ENCODE results near the gene ACAP3. TPM values are rescaled to one million over a fixed set of nuclear protein-coding genes. Genes with fewer than 3 reads are reported as not detected.

Gene ACAP3
- total RNA-seq, 1 experiment from 2014 or later: 28.1 TPM

GRCh38 chr1:1305300-1306069 lies 2.2 kb downstream of the ACAP3 start:
- Histone ChIP-seq H3K27me3 (ENCODE audit: low read length) (no peaks in the 10 kb centered on the region), H3K79me2 (ENCODE audit: low read length) (peaks cover 46% of the 10 kb centered on the region), H4K20me1 (ENCODE audit: insufficient read depth, low read depth, low read length) (peaks cover 8% of the 10 kb centered on the region; the same call in 1 of the 2 replicates), H3K9me2 (replicated peaks; ENCODE audit: insufficient read depth, low read length) (no peaks in the 10 kb centered on the region), H3K4me1 (ENCODE audit: low read length) (peaks cover 42% of the 10 kb centered on the region), H3K4me2 (ENCODE audit: low read depth, low read length, poor library complexity, severe bottlenecking) (peak overlapping the region; percentile 94), H3K4me3 (ENCODE audit: low read length) (peak overlapping the region; percentile 85), H3K27ac (ENCODE audit: low read length) (peak overlapping the region; percentile 97), H3K36me3 (ENCODE audit: insufficient read depth, low read length) (no peaks in the 10 kb centered on the region), H2AFZ (ENCODE audit: low read length) (no peak overlapping the region), H3K9ac (ENCODE audit: low read length) (peak overlapping the region; percentile 97), H3K9me3 (ENCODE audit: low read length) (no peaks in the 10 kb centered on the region)
- peak; percentile 95 for DNase-seq

GRCh38 chr1:1304331-1305299 lies 3.1 kb downstream of the ACAP3 start:
- H3K9me3 ChIP-seq (ENCODE audit: low read length): no peaks in the 10 kb centered on the region
- no peaks in the 10 kb centered on the region for H3K36me3 ChIP-seq (ENCODE audit: insufficient read depth, low read length)
- peak overlapping the region; percentile 97 for H3K9ac ChIP-seq (ENCODE audit: low read length)
- DNase-seq: peak; percentile 61
- H2AFZ ChIP-seq (ENCODE audit: low read length): no peak overlapping the region
- no peaks in the 10 kb centered on the region for H3K27me3 ChIP-seq (ENCODE audit: low read length)
- H4K20me1 ChIP-seq (ENCODE audit: insufficient read depth, low read depth, low read length): peaks cover 12% of the 10 kb centered on the region; the same call in 1 of the 2 replicates
- H3K4me2 ChIP-seq (ENCODE audit: low read depth, low read length, poor library complexity, severe bottlenecking): peak overlapping the region; percentile 94
- H3K4me1 ChIP-seq (ENCODE audit: low read length): peaks cover 33% of the 10 kb centered on the region
- peak overlapping the region; percentile 97 for H3K27ac ChIP-seq (ENCODE audit: low read length)
- peaks cover 40% of the 10 kb centered on the region for H3K79me2 ChIP-seq (ENCODE audit: low read length)
- H3K9me2 ChIP-seq (replicated peaks; ENCODE audit: insufficient read depth, low read length): no peaks in the 10 kb centered on the region
- peak overlapping the region; percentile 85 for H3K4me3 ChIP-seq (ENCODE audit: low read length)

- peaks cover 30% of the 10 kb centered on the region for H3K4me1 ChIP-seq (ENCODE audit: low read length)
- peak overlapping the region; percentile 97; the same call in 1 of the 2 replicates for H3K9ac ChIP-seq (ENCODE audit: low read length)
- no peaks in the 10 kb centered on the region for H3K9me2 ChIP-seq (replicated peaks; ENCODE audit: insufficient read depth, low read length)
These were observed 4.0 kb downstream of the ACAP3 start for GRCh38 chr1:1303736-1304135.

DNA sequence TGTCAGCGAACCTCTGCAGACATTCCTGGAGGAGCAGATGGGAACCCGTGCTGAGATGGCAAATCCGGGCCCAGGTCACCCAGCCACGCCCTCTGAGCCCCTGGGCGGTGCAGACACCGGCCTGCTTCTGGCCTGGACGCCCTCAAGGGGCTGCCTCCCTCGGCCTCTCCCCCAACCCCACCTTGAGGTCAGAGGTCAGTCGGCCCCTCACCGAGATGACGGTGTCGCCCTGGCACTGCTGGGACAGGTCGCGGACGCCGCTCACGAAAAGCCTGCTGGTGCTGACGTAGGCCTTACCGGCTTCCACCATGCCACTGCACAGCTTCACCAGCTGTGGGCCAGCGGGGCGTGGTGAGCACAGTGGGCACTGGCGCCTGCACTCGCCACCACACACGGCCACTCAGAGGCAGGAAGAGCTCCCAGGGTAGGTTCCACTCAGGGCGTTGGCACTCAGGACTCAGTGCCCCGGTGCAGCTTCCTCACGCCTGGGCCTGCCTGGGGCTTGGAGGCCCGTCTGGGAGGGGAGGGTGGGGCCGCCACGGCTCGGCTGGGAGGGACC lies 4.7 kb downstream of the ACAP3 start:
- no peak overlapping the region for H3K4me3 ChIP-seq (ENCODE audit: low read length)
- no peaks in the 10 kb centered on the region for H3K9me3 ChIP-seq (ENCODE audit: low read length)
- peaks cover 35% of the 10 kb centered on the region for H3K79me2 ChIP-seq (ENCODE audit: low read length)
- H3K9me2 ChIP-seq (replicated peaks; ENCODE audit: insufficient read depth, low read length): no peaks in the 10 kb centered on the region
- no peak overlapping the region for H2AFZ ChIP-seq (ENCODE audit: low read length)
- H3K4me2 ChIP-seq (ENCODE audit: low read depth, low read length, poor library complexity, severe bottlenecking): no peak overlapping the region
- peaks cover 30% of the 10 kb centered on the region for H3K4me1 ChIP-seq (ENCODE audit: low read length)
- no peak for DNase-seq
- H3K9ac ChIP-seq (ENCODE audit: low read length): no peak overlapping the region
- no peaks in the 10 kb centered on the region for H3K36me3 ChIP-seq (ENCODE audit: insufficient read depth, low read length)
- H3K27me3 ChIP-seq (ENCODE audit: low read length): no peaks in the 10 kb centered on the region
- peaks cover 13% of the 10 kb centered on the region; the same call in 1 of the 2 replicates for H4K20me1 ChIP-seq (ENCODE audit: insufficient read depth, low read depth, low read length)
- no peak overlapping the region for H3K27ac ChIP-seq (ENCODE audit: low read length)

More at GRCh38 chr1:1303736-1304135, 4.0 kb downstream of the ACAP3 start:
- H3K79me2 ChIP-seq (ENCODE audit: low read length): peaks cover 35% of the 10 kb centered on the region
- no peaks in the 10 kb centered on the region for H3K27me3 ChIP-seq (ENCODE audit: low read length)
- no peaks in the 10 kb centered on the region for H3K36me3 ChIP-seq (ENCODE audit: insufficient read depth, low read length)
- no peaks in the 10 kb centered on the region for H3K9me3 ChIP-seq (ENCODE audit: low read length)
- no peak overlapping the region for H3K4me2 ChIP-seq (ENCODE audit: low read depth, low read length, poor library complexity, severe bottlenecking)
- no peak for DNase-seq
- no peak overlapping the region for H3K27ac ChIP-seq (ENCODE audit: low read length)
- H4K20me1 ChIP-seq (ENCODE audit: insufficient read depth, low read depth, low read length): peaks cover 13% of the 10 kb centered on the region; the same call in 1 of the 2 replicates
- H3K4me3 ChIP-seq (ENCODE audit: low read length): no peak overlapping the region
- no peak overlapping the region for H2AFZ ChIP-seq (ENCODE audit: low read length)

GRCh38 chr1:1302006-1302430 lies 5.7 kb downstream of the ACAP3 start:
- Histone ChIP-seq H3K4me1 (ENCODE audit: low read length) (peaks cover 30% of the 10 kb centered on the region), H4K20me1 (ENCODE audit: insufficient read depth, low read depth, low read length) (peaks cover 13% of the 10 kb centered on the region; the same call in 1 of the 2 replicates), H3K9ac (ENCODE audit: low read length) (no peak overlapping the region), H3K79me2 (ENCODE audit: low read length) (peaks cover 31% of the 10 kb centered on the region), H3K9me2 (replicated peaks; ENCODE audit: insufficient read depth, low read length) (no peaks in the 10 kb centered on the region), H3K27ac (ENCODE audit: low read length) (no peak overlapping the region), H3K27me3 (ENCODE audit: low read length) (no peaks in the 10 kb centered on the region), H3K36me3 (ENCODE audit: insufficient read depth, low read length) (no peaks in the 10 kb centered on the region), H3K9me3 (ENCODE audit: low read length) (no peaks in the 10 kb centered on the region), H3K4me2 (ENCODE audit: low read depth, low read length, poor library complexity, severe bottlenecking) (no peak overlapping the region), H2AFZ (ENCODE audit: low read length) (no peak overlapping the region), H3K4me3 (ENCODE audit: low read length) (no peak overlapping the region)
- peak; percentile 61 for DNase-seq

DNA sequence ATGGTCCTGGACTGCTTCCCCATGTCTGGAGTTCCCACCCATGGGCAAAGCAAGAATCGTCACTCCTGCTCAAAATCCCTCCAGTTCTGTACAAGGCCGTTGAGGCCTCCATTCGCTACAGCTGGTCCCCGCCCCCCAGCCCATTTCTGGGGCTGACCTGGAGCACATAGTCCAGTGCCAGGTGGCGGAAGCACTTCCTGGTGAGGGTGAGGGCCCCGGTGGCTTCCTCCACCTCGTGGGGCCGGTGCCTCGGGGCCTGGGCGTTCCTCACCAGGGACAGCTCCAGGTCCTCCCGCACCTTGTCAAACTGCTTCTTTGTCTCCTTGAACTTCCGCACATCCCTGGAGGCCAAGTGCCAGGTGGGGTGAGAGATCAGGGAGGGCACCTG lies 7.4 kb downstream of the ACAP3 start:
- Histone ChIP-seq H4K20me1 (ENCODE audit: insufficient read depth, low read depth, low read length) (peaks cover 13% of the 10 kb centered on the region; the same call in 1 of the 2 replicates), H3K36me3 (ENCODE audit: insufficient read depth, low read length) (no peaks in the 10 kb centered on the region), H3K79me2 (ENCODE audit: low read length) (peaks cover 22% of the 10 kb centered on the region), H3K9me2 (replicated peaks; ENCODE audit: insufficient read depth, low read length) (no peaks in the 10 kb centered on the region), H3K4me2 (ENCODE audit: low read depth, low read length, poor library complexity, severe bottlenecking) (no peak overlapping the region), H3K4me1 (ENCODE audit: low read length) (peaks cover 16% of the 10 kb centered on the region), H3K4me3 (ENCODE audit: low read length) (no peak overlapping the region), H3K9ac (ENCODE audit: low read length) (no peak overlapping the region), H3K27ac (ENCODE audit: low read length) (no peak overlapping the region), H3K27me3 (ENCODE audit: low read length) (no peaks in the 10 kb centered on the region), H2AFZ (ENCODE audit: low read length) (no peak overlapping the region), H3K9me3 (ENCODE audit: low read length) (no peaks in the 10 kb centered on the region)
- DNase-seq: no peak

- Histone ChIP-seq H3K79me2 (ENCODE audit: low read length) (peaks cover 18% of the 10 kb centered on the region), H3K27me3 (ENCODE audit: low read length) (no peaks in the 10 kb centered on the region), H2AFZ (ENCODE audit: low read length) (no peak overlapping the region), H4K20me1 (ENCODE audit: insufficient read depth, low read depth, low read length) (peaks cover 13% of the 10 kb centered on the region; the same call in 1 of the 2 replicates), H3K27ac (ENCODE audit: low read length) (no peak overlapping the region), H3K9me3 (ENCODE audit: low read length) (no peaks in the 10 kb centered on the region), H3K4me1 (ENCODE audit: low read length) (peaks cover 10% of the 10 kb centered on the region), H3K9me2 (replicated peaks; ENCODE audit: insufficient read depth, low read length) (no peaks in the 10 kb centered on the region), H3K9ac (ENCODE audit: low read length) (no peak overlapping the region), H3K36me3 (ENCODE audit: insufficient read depth, low read length) (no peaks in the 10 kb centered on the region), H3K4me3 (ENCODE audit: low read length) (no peak overlapping the region), H3K4me2 (ENCODE audit: low read depth, low read length, poor library complexity, severe bottlenecking) (no peak overlapping the region)
- DNase-seq: peak; percentile 74
These were observed 7.9 kb downstream of the ACAP3 start for GRCh38 chr1:1299686-1300351.
